Upper lobe of right lung (tissue), 1 donor: ENCODE results near the gene GAL3ST3. TPM values are rescaled to one million over a fixed set of nuclear protein-coding genes. Genes with fewer than 3 reads are reported as not detected.
"Not testable (repeated sequence)": the region's sequence is repeated elsewhere in the genome, so short reads cannot be mapped to it uniquely, and the experiment has no call there.

ENCODE experiments used
- ATAC-seq: fragments of 200-7000 bp; cut with Tn5 transposase; one replicate; pipeline ENCODE4 v1.9.1; 2020; ENCODE audit warnings: mild to moderate bottlenecking, moderate library complexity
- DNase-seq: peaks from one replicate; pipeline ENCODE4 v3.0.0-alpha.2; 2020
- H3K27ac ChIP-seq: fragments of 200-600 bp; one replicate; pipeline ENCODE4 v1.8.0; 2022
- H3K27me3 ChIP-seq: fragments of 200-600 bp; one replicate; pipeline ENCODE4 v1.8.0; 2022; ENCODE audit warnings: mild to moderate bottlenecking
- H3K36me3 ChIP-seq: fragments of 200-600 bp; one replicate; pipeline ENCODE4 v1.8.0; 2022
- H3K4me1 ChIP-seq: fragments of 200-600 bp; one replicate; pipeline ENCODE4 v1.8.0; 2022
- H3K4me3 ChIP-seq: fragments of 200-600 bp; one replicate; pipeline ENCODE4 v1.8.0; 2022; ENCODE audit warnings: mild to moderate bottlenecking
- H3K9me3 ChIP-seq: fragments of 200-600 bp; one replicate; pipeline ENCODE4 v1.8.0; 2022
- CTCF ChIP-seq: fragments of 200-600 bp; IDR thresholded peaks from one replicate; pipeline ENCODE4 v1.8.0; 2022; ENCODE audit warnings: antibody characterized with exemption
- intact Hi-C: fragments of 100-400 bp; cut with DNase I; formaldehyde crosslinking; loops from one replicate; pipeline ENCODE4 v1.11.0; 2022
- long read RNA-seq: library from polyadenylated mRNA; unstranded; transcript quantifications from one replicate; pipeline ENCODE4 v2.0.0, GENCODE V29; 2021
- total RNA-seq: library from RNA; stranded (reverse); fragmentation: NEBNext Ultra II Directional; extraction: Animal tissue kit (Norgen Biotek cat#: 25700); gene quantifications from one replicate; pipeline ENCODE4 v1.2.1, GENCODE V29; 2021
- donor health status: DM: no; HTN: yes; CAD: no; lungs with severe emphysema.

The GAL3ST3 gene
- total RNA-seq = not detected
- long read RNA-seq = 0 reads

- Histone ChIP-seq H3K4me3 (no peak within 1 kb of the TSS), H3K36me3 (no peaks in the 10 kb centered on the region), H3K27ac (no peak within 1 kb of the TSS), H3K9me3 (no peaks in the 10 kb centered on the region), H3K27me3 (peaks cover 9% of the 10 kb centered on the region), H3K4me1 (peaks cover 18% of the 10 kb centered on the region)
- intact Hi-C loops = no loop called here
- DNase-seq (no peak), ATAC-seq (no peak)
- TF ChIP-seq CTCF = no peak
These were observed at the start of gene GAL3ST3 for GRCh38 chr11:66048547-66049323. TSS of gene GAL3ST3 (minus strand) at chr11:66049161. CDS start at chr11:66045415, 3,746 bp downstream.

- H3K36me3 ChIP-seq, H3K4me1 ChIP-seq, H3K4me3 ChIP-seq, H3K9me3 ChIP-seq, DNase-seq, ATAC-seq, H3K27ac ChIP-seq, H3K27me3 ChIP-seq, intact Hi-C loops: not testable (repeated sequence)
These were observed 43.2 kb upstream of the GAL3ST3 start for GRCh38 chr11:66092125-66092524.

- ATAC-seq = no peak
- Histone ChIP-seq H3K9me3 (no peaks in the 10 kb centered on the region), H3K4me3 (no peak overlapping the region), H3K4me1 (no peaks in the 10 kb centered on the region), H3K36me3 (no peaks in the 10 kb centered on the region), H3K27me3 (no peaks in the 10 kb centered on the region), H3K27ac (no peak overlapping the region)
- TF ChIP-seq CTCF = no peak
- DNase-seq = no peak
- intact Hi-C loops = no loop called here
These were observed 41.3 kb upstream of the GAL3ST3 start for GRCh38 chr11:66090288-66090687.

- ATAC-seq (no peak), DNase-seq (no peak)
- Histone ChIP-seq H3K27ac (no peak overlapping the region), H3K9me3 (no peaks in the 10 kb centered on the region), H3K27me3 (no peaks in the 10 kb centered on the region), H3K36me3 (no peaks in the 10 kb centered on the region), H3K4me3 (no peak overlapping the region), H3K4me1 (peaks cover 8% of the 10 kb centered on the region)
- intact Hi-C loops = no loop called here
- TF ChIP-seq CTCF = no peak
These were observed 40.1 kb upstream of the GAL3ST3 start for GRCh38 chr11:66089067-66089466.

- intact Hi-C loops = no loop called here
- no peak for ATAC-seq
- Histone ChIP-seq H3K9me3 (no peaks in the 10 kb centered on the region), H3K4me1 (peaks cover 24% of the 10 kb centered on the region), H3K27me3 (no peaks in the 10 kb centered on the region), H3K4me3 (no peak overlapping the region), H3K27ac (no peak overlapping the region), H3K36me3 (no peaks in the 10 kb centered on the region)
- no peak for DNase-seq
- no peak for TF ChIP-seq CTCF
These were observed 38.4 kb upstream of the GAL3ST3 start for GRCh38 chr11:66087148-66087908.

- H3K4me3 ChIP-seq = no peak overlapping the region
- no peak for TF ChIP-seq CTCF
- no peaks in the 10 kb centered on the region for H3K27me3 ChIP-seq
- no peak for ATAC-seq
- DNase-seq = no peak
- no peaks in the 10 kb centered on the region for H3K9me3 ChIP-seq
- peaks cover 45% of the 10 kb centered on the region for H3K4me1 ChIP-seq
- intact Hi-C loops = no loop called here
- no peaks in the 10 kb centered on the region for H3K36me3 ChIP-seq
- H3K27ac ChIP-seq = no peak overlapping the region
These were observed 36.0 kb upstream of the GAL3ST3 start for GRCh38 chr11:66084821-66085475.
